ENCODE measurements around the gene ATP10A.

ATP10A gene

GRCh38 chr15:25793354-25794050 is 69.6 kb downstream of the ATP10A start:
- H4K91ac ChIP-seq (ENCODE audit: low read depth, low read length), result no peak overlapping the region
- no peak overlapping the region for H2BK120ac ChIP-seq (ENCODE audit: insufficient read depth, low read length, poor library complexity)
- no peak overlapping the region for H3K9ac ChIP-seq (ENCODE audit: low read length)
- no peak overlapping the region for H2BK12ac ChIP-seq (ENCODE audit: low read length)
- no peaks in the 10 kb centered on the region for H3K79me1 ChIP-seq (ENCODE audit: low read length)
- H3K4ac ChIP-seq (ENCODE audit: low read depth, low read length), result no peak overlapping the region
- no peak overlapping the region for H2AK5ac ChIP-seq (ENCODE audit: low read length)
- no peak overlapping the region for H3K4me3 ChIP-seq (ENCODE audit: low read depth, low read length)
- no peak overlapping the region for H2BK5ac ChIP-seq (ENCODE audit: low read depth, low read length, poor library complexity)
- no peak overlapping the region for H2AFZ ChIP-seq (ENCODE audit: insufficient read depth, low read length, poor library complexity)
- no peak overlapping the region for H3K14ac ChIP-seq (ENCODE audit: low read length)
- H4K12ac ChIP-seq (ENCODE audit: low read depth, low read length), result no peak overlapping the region
- H3K27me3 ChIP-seq (ENCODE audit: insufficient read depth, low read length), result no peaks in the 10 kb centered on the region
- H3K9me3 ChIP-seq (ENCODE audit: insufficient read depth, low read depth, low read length), result no peaks in the 10 kb centered on the region
- H3K36me3 ChIP-seq (ENCODE audit: control insufficient read depth in 1 of 2, insufficient read depth in 2 of 2, low read length in 2 of 2), result no peaks in the 10 kb centered on the region
- no peak overlapping the region for H3K27ac ChIP-seq (ENCODE audit: low read depth, low read length)
- whole genome bisulfite sequencing (ENCODE audit: extremely low coverage, insufficient coverage, insufficient read length), result no CpG with 5 or more reads among the region's 6 CpGs
- no peaks in the 10 kb centered on the region for H3K79me2 ChIP-seq (ENCODE audit: control insufficient read depth, insufficient read depth, low read length, poor library complexity)
- no peak for DNase-seq
- no peaks in the 10 kb centered on the region for H3K4me1 ChIP-seq (ENCODE audit: control insufficient read depth in 1 of 2, insufficient read depth in 2 of 2, low read length in 2 of 2)
- H3K23ac ChIP-seq (ENCODE audit: low read length), result no peak overlapping the region
- H3K4me2 ChIP-seq (ENCODE audit: low read length), result no peak overlapping the region
- no peak overlapping the region for H3K18ac ChIP-seq (ENCODE audit: low read length)
- H4K8ac ChIP-seq (ENCODE audit: low read depth, low read length), result no peak overlapping the region

GRCh38 chr15:25792128-25792527 is 71.0 kb downstream of the ATP10A start:
- H3K18ac ChIP-seq (ENCODE audit: low read length), result no peak overlapping the region
- H3K4me3 ChIP-seq (ENCODE audit: low read depth, low read length), result no peak overlapping the region
- H2AFZ ChIP-seq (ENCODE audit: insufficient read depth, low read length, poor library complexity), result no peak overlapping the region
- no peak overlapping the region for H3K23ac ChIP-seq (ENCODE audit: low read length)
- no peaks in the 10 kb centered on the region for H3K36me3 ChIP-seq (ENCODE audit: control insufficient read depth in 1 of 2, insufficient read depth in 2 of 2, low read length in 2 of 2)
- H2BK5ac ChIP-seq (ENCODE audit: low read depth, low read length, poor library complexity), result no peak overlapping the region
- no peak overlapping the region for H3K27ac ChIP-seq (ENCODE audit: low read depth, low read length)
- H3K9ac ChIP-seq (ENCODE audit: low read length), result no peak overlapping the region
- H4K8ac ChIP-seq (ENCODE audit: low read depth, low read length), result no peak overlapping the region
- no peak overlapping the region for H3K14ac ChIP-seq (ENCODE audit: low read length)
- no peak for DNase-seq
- H3K79me1 ChIP-seq (ENCODE audit: low read length), result no peaks in the 10 kb centered on the region
- WGBS (ENCODE audit: extremely low coverage, insufficient coverage, insufficient read length), result no CpG with 5 or more reads among the region's 3 CpGs
- no peaks in the 10 kb centered on the region for H3K4me1 ChIP-seq (ENCODE audit: control insufficient read depth in 1 of 2, insufficient read depth in 2 of 2, low read length in 2 of 2)
- H3K4ac ChIP-seq (ENCODE audit: low read depth, low read length), result no peak overlapping the region
- no peak overlapping the region for H3K4me2 ChIP-seq (ENCODE audit: low read length)
- H2AK5ac ChIP-seq (ENCODE audit: low read length), result no peak overlapping the region
- no peaks in the 10 kb centered on the region for H3K27me3 ChIP-seq (ENCODE audit: insufficient read depth, low read length)
- no peak overlapping the region for H4K12ac ChIP-seq (ENCODE audit: low read depth, low read length)
- H2BK12ac ChIP-seq (ENCODE audit: low read length), result no peak overlapping the region
- H2BK120ac ChIP-seq (ENCODE audit: insufficient read depth, low read length, poor library complexity), result no peak overlapping the region
- H4K91ac ChIP-seq (ENCODE audit: low read depth, low read length), result no peak overlapping the region
- no peaks in the 10 kb centered on the region for H3K79me2 ChIP-seq (ENCODE audit: control insufficient read depth, insufficient read depth, low read length, poor library complexity)
- H3K9me3 ChIP-seq (ENCODE audit: insufficient read depth, low read depth, low read length), result no peaks in the 10 kb centered on the region

GRCh38 chr15:25790000-25790660 is 73.0 kb downstream of the ATP10A start:
- Histone ChIP-seq H2BK12ac (ENCODE audit: low read length) (no peak overlapping the region), H4K91ac (ENCODE audit: low read depth, low read length) (no peak overlapping the region), H3K27ac (ENCODE audit: low read depth, low read length) (no peak overlapping the region), H4K12ac (ENCODE audit: low read depth, low read length) (no peak overlapping the region), H2AFZ (ENCODE audit: insufficient read depth, low read length, poor library complexity) (no peak overlapping the region), H3K4me2 (ENCODE audit: low read length) (no peak overlapping the region), H3K14ac (ENCODE audit: low read length) (no peak overlapping the region), H3K36me3 (ENCODE audit: control insufficient read depth in 1 of 2, insufficient read depth in 2 of 2, low read length in 2 of 2) (no peaks in the 10 kb centered on the region), H3K9ac (ENCODE audit: low read length) (no peak overlapping the region), H3K4me1 (ENCODE audit: control insufficient read depth in 1 of 2, insufficient read depth in 2 of 2, low read length in 2 of 2) (no peaks in the 10 kb centered on the region), H2BK5ac (ENCODE audit: low read depth, low read length, poor library complexity) (no peak overlapping the region), H3K79me1 (ENCODE audit: low read length) (no peaks in the 10 kb centered on the region), H3K79me2 (ENCODE audit: control insufficient read depth, insufficient read depth, low read length, poor library complexity) (no peaks in the 10 kb centered on the region), H3K4ac (ENCODE audit: low read depth, low read length) (no peak overlapping the region), H4K8ac (ENCODE audit: low read depth, low read length) (no peak overlapping the region), H3K27me3 (ENCODE audit: insufficient read depth, low read length) (no peaks in the 10 kb centered on the region), H3K9me3 (ENCODE audit: insufficient read depth, low read depth, low read length) (no peaks in the 10 kb centered on the region), H2AK5ac (ENCODE audit: low read length) (no peak overlapping the region), H3K18ac (ENCODE audit: low read length) (no peak overlapping the region), H2BK120ac (ENCODE audit: insufficient read depth, low read length, poor library complexity) (no peak overlapping the region), H3K23ac (ENCODE audit: low read length) (no peak overlapping the region), H3K4me3 (ENCODE audit: low read depth, low read length) (no peak overlapping the region)
- peak; percentile 37 to 89 for DNase-seq
- no CpG with 5 or more reads among the region's 7 CpGs for WGBS (ENCODE audit: extremely low coverage, insufficient coverage, insufficient read length)

- Histone ChIP-seq H3K9ac (ENCODE audit: low read length) (no peak overlapping the region), H3K18ac (ENCODE audit: low read length) (no peak overlapping the region), H2AK5ac (ENCODE audit: low read length) (no peak overlapping the region), H3K79me2 (ENCODE audit: control insufficient read depth, insufficient read depth, low read length, poor library complexity) (no peaks in the 10 kb centered on the region), H3K4me2 (ENCODE audit: low read length) (no peak overlapping the region), H4K8ac (ENCODE audit: low read depth, low read length) (no peak overlapping the region), H3K27me3 (ENCODE audit: insufficient read depth, low read length) (no peaks in the 10 kb centered on the region), H3K4ac (ENCODE audit: low read depth, low read length) (no peak overlapping the region), H3K36me3 (ENCODE audit: control insufficient read depth in 1 of 2, insufficient read depth in 2 of 2, low read length in 2 of 2) (no peaks in the 10 kb centered on the region), H3K4me1 (ENCODE audit: control insufficient read depth in 1 of 2, insufficient read depth in 2 of 2, low read length in 2 of 2) (no peaks in the 10 kb centered on the region), H3K23ac (ENCODE audit: low read length) (no peak overlapping the region), H2BK5ac (ENCODE audit: low read depth, low read length, poor library complexity) (no peak overlapping the region), H2BK120ac (ENCODE audit: insufficient read depth, low read length, poor library complexity) (no peak overlapping the region), H3K79me1 (ENCODE audit: low read length) (no peaks in the 10 kb centered on the region), H3K9me3 (ENCODE audit: insufficient read depth, low read depth, low read length) (no peaks in the 10 kb centered on the region), H3K27ac (ENCODE audit: low read depth, low read length) (no peak overlapping the region), H3K4me3 (ENCODE audit: low read depth, low read length) (no peak overlapping the region), H3K14ac (ENCODE audit: low read length) (no peak overlapping the region), H4K12ac (ENCODE audit: low read depth, low read length) (no peak overlapping the region), H4K91ac (ENCODE audit: low read depth, low read length) (no peak overlapping the region), H2AFZ (ENCODE audit: insufficient read depth, low read length, poor library complexity) (no peak overlapping the region), H2BK12ac (ENCODE audit: low read length) (no peak overlapping the region)
- DNase-seq, result no peak
- WGBS (ENCODE audit: extremely low coverage, insufficient coverage, insufficient read length), result no CpG with 5 or more reads among the region's 5 CpGs
Observed at GRCh38 chr15:25789616-25789999, 73.5 kb downstream of the ATP10A start.
